Lower leg skin (tissue), 4 donors: ENCODE data around the gene NYAP2. TPM values are rescaled to one million over a fixed set of nuclear protein-coding genes. Genes with fewer than 3 reads are reported as not detected.

Source experiments
- DNase-seq, 2 donors: peaks; one replicate each; pipeline ENCODE4 v3.0.0-alpha.2; 2019; ENCODE audit warnings: low spot score in 2 of 2
- H3K4me3 ChIP-seq: fragments of 200-600 bp; sonication (generic); 2 replicates; pipeline ENCODE4 v1.5.1; 2017; ENCODE audit warnings: mild to moderate bottlenecking, low read depth; ENCODE audit not compliant: poor library complexity, severe bottlenecking
- CTCF ChIP-seq, 3 donors: fragments of 450-650 bp; IDR thresholded peaks; one replicate each; pipeline ENCODE4 v1.5.1; 2016; ENCODE audit warnings: antibody characterized with exemption in 3 of 3, mild to moderate bottlenecking in 3 of 3, moderate library complexity in 2 of 3
- POLR2A ChIP-seq, 2 donors: fragments of 450-650 bp; IDR thresholded peaks; one replicate each; pipeline ENCODE4 v1.6.1; 2016 to 2017; ENCODE audit warnings: antibody characterized with exemption in 2 of 2, mild to moderate bottlenecking in 1 of 2, moderate library complexity in 1 of 2
- WGBS, 2 donors: methylation state at CpG; one replicate each; pipeline ENCODE4 v1.1.5; 2018; 5-methylcytosine and 5-hydroxymethylcytosine counted together
- intact Hi-C: fragments of 100-400 bp; cut with DNase I; formaldehyde crosslinking; loops from one replicate; pipeline ENCODE4 v1.15.0; 2023; ENCODE audit warnings: low total_unique reads
- total RNA-seq, 4 donors: library from RNA; depleted of rRNA; stranded (reverse); fragments of >200 nt; gene quantifications; one replicate each; pipeline ENCODE4 v1.1.0, GENCODE V29; 2016

The NYAP2 gene
- total RNA-seq, 4 donors from 2014 or later = not detected

- H3K4me3 ChIP-seq = no peak overlapping the region
- intact Hi-C loops = no loop called here
- 75 to 78% methylated on average over 9 of the region's 9 CpGs for WGBS, 2 donors
- TF ChIP-seq CTCF (IDR thresholded peaks at IDR 0.05) (no peak), POLR2A (IDR thresholded peaks at IDR 0.05) (no peak)
- no peak for DNase-seq
These were observed 1.3 kb downstream of the NYAP2 start for GRCh38 chr2:225400546-225401400.

GRCh38 chr2:225402210-225402776, 2.8 kb downstream of the NYAP2 start:
- no peak overlapping the region for H3K4me3 ChIP-seq
- DNase-seq = no peak
- intact Hi-C loops = no loop called here
- 41 to 49% methylated on average over 1 of the region's 1 CpG for WGBS, 2 donors
- TF ChIP-seq CTCF (IDR thresholded peaks at IDR 0.05) (no peak), POLR2A (IDR thresholded peaks at IDR 0.05) (no peak)

GRCh38 chr2:225411452-225411851, 11.9 kb downstream of the NYAP2 start:
- intact Hi-C loops = no loop called here
- TF ChIP-seq CTCF (IDR thresholded peaks at IDR 0.05) (no peak), POLR2A (IDR thresholded peaks at IDR 0.05) (no peak)
- no peak for DNase-seq
- WGBS, 2 donors = 73 to 84% methylated on average over 3 of the region's 3 CpGs
- no peak overlapping the region for H3K4me3 ChIP-seq

GRCh38 chr2:225413786-225414185, 14.3 kb downstream of the NYAP2 start:
- H3K4me3 ChIP-seq = no peak overlapping the region
- no peak for DNase-seq
- no peak for TF ChIP-seq CTCF (IDR thresholded peaks at IDR 0.05)
- no peak for TF ChIP-seq POLR2A (IDR thresholded peaks at IDR 0.05)
- 37 to 50% methylated on average over 2 of the region's 2 CpGs for WGBS, 2 donors
- intact Hi-C loops = no loop called here

- WGBS, 2 donors = 43 to 47% methylated on average over 1 of the region's 1 CpG
- H3K4me3 ChIP-seq = no peak overlapping the region
- TF ChIP-seq CTCF (IDR thresholded peaks at IDR 0.05) (no peak), POLR2A (IDR thresholded peaks at IDR 0.05) (no peak)
- DNase-seq = no peak
- intact Hi-C loops = no loop called here
These were observed 15.4 kb downstream of the NYAP2 start for GRCh38 chr2:225414902-225415301.
